Activated CD8-positive, alpha-beta memory T cell treated with anti-CD3 and anti-CD28 coated beads for 4 hours (primary cell): ENCODE results near the gene TAF1C.
A peak's percentile ranks its signal among the peaks of the same experiment; 100 is the strongest.

Experiments used
- DNase-seq, 2 donors: peaks; one replicate each; pipeline ENCODE4 v3.0.0-alpha.2; 2020; ENCODE audit warnings: low read depth in 2 of 2

Gene TAF1C

DNA sequence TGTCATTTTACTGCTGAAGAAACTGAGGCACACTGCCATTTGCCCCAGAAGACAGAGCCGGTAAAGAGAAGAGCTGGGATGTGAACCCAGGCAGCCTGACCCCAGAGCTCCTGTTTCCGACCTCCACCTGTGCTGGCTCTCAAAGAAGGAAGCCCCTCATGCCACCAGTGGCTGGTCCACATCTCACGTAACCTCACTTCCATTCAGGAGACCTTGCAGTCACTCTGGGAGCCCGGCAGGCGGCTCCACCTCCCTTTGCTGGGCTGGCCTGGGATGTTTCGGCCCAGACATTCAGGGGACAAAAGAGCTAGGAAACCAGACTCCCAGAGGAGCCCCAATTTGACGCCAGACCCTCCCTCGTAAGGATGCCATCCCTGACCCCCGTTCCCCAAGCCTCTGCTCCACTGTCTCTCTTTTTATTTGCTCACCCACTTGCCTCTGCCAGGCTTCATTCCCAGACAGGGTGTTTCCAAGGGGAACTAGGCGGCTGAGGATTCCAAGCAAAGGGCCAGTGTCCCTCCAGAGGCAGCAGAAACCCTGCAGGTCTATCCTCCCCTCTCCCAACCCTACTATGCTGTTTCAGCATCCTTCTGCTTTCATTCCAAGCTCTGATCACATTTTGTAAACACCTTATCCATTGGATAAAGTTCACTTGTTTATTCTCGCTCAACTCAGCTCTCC, 2.8 kb downstream of the TAF1C start:
- DNase-seq, result no peak

DNA sequence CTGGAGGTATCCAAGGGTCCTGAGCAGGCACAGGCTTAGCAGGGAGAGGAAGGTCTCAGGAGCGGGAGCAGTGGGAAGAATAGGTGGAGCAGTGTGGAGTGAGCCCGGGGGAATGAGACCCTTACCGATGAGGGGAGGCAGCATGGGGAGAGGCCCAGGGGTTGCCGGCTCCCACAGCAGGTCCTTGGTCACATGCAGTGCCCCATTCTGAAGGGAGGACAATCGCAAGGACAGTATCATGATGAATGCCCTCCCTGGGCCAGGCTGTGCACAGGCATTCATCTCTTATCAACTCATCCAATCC, 3.3 kb downstream of the TAF1C start:
- no peak for DNase-seq

- DNase-seq, result no peak
Observed at GRCh38 chr16:84182680-84183571, 3.9 kb downstream of the TAF1C start.

- DNase-seq, result no peak
Observed at GRCh38 chr16:84182104-84182503, 4.8 kb downstream of the TAF1C start.

- DNase-seq, result no peak
Observed at GRCh38 chr16:84181144-84181915, 5.5 kb downstream of the TAF1C start.

DNA sequence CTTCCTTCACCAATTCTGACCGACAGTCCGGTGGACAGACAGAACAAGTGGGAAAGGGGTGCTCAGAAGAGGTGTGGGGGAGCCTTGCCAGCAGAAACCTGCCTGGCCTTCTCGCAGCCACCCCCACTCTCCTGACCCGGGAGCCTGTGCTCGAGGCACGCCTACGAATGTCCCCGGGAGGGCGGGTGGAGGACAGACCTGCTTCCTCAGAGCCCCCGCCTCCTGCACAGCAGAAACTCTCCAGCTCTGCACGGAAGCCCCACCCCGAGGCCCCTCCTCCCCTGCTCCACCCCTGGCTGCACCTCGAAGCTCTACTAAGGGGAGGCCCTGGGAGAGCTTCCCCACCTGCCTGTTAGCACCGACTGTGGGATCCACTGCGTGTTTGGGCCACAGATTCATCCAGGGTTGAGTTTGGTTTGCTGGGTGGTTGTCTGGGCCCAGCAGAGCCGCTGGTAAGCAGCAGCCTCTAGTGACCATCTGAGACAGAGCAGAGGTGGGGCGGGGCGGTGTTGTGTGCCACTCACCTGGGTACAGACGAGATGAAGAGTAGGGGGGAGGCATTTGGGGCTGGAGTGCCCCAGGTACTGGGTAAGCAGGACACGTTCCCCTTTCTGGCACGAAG, 6.2 kb downstream of the TAF1C start:
- no peak for DNase-seq

GRCh38 chr16:84179612-84180320, 7.1 kb downstream of the TAF1C start:
- DNase-seq, result no peak

DNA sequence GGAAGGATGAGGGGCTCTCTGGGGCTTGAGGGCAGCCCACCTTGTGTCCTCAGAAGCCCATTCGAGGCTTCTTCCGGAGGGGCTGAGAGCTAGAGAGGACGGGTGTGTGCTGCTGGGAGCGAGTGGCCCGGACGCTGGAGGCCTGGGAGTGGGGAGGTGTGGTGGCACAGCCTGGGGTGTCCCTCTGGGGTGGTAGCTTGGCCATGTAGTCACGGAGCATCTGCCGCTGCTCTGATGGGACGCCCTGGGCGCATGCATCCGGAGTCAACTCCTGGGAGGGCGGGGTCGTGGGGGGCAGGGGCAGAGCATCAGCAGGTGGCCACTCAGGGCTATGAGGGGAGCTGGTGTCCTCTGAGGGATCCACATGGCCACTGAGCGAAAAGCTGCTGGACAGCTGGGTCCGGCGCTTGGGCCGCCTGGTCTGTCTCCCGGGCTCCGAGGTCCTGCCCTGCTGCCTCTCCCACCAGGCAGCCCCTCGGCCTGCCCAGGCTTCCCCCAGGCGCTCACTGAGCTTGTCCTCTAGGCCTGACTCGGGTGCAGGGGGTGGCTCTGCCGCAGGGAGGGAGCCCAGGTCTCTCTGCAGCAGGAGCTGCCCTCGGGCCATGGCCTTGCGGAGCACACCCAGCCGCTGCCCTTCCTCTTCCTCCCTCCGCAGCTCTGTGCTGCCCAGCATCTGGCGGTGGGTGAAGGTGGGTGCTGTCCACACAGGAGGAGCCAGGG, 7.8 kb downstream of the TAF1C start:
- DNase-seq, result no peak

DNA sequence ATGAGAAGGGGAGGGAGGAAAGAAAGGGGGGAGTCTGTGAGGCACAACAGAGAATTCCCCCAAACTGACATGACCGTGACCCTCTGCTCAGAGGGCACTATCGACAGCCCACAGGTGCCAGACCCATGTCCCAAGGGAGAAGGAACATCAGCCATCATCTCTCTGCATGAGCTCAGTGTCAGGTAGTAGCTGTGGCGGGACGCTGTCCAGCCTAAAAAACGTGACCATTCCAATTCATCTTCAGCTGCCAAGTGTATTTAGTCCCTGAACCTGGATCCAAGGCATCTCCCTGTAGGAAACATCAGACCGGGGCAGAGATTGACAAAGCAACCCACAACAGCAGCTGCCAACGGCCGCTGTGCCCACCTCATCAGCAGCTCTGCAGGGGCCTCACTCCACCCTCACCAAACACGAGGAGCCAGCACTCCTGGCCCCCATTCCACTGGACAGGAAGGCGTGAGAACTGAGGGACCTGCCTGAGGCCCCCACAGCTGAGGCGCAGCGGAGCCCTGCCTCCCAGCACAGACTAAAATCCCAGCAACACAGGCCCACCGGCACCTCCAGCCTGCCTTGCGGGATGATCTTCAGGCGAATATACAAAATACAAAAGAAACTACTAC, 8.6 kb downstream of the TAF1C start:
- no peak for DNase-seq

- DNase-seq, result no peak
Observed at GRCh38 chr16:84177741-84178073, 9.2 kb downstream of the TAF1C start.

DNA sequence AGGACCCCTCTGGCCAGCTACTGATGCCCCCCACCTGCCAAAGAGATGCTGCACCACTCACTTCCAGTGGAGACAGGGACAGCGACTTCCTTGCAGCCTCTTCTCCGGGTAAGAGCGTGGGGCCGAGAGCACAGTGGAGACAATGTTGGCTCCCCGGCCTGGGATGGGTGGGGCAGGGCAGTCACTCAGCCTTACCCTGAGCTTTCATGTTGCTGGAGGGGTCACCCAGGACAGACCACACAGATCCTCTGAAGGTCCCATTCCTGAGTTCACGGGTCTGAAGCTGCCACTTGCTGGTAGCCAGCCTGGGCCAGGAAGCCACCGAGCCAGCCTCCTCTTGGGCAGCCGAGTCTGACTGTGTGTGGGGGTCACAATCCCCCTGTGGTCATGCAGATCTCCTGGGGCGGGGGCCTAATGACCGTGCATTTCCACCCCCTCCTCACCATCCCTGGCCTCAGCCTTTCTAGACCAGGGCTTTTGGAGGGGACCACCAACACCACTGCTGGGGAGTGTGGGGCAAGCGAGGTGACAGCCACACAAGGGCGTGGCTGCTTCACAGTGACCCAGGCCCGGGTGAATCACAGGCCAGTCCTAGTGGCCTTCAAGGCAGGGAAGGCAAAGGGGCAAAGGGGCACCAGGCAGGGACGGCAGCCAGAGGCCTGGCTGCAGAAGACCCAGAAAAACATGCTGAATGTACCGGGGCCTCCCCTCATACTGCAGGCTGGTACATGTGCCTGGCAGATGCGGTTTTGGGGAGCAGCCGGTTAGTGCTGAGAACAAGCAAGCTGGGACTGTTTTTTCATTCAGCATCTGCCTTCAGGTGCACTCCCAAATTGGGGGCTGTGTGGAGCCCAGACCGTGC, 10.4 kb downstream of the TAF1C start:
- DNase-seq, result no peak

- DNase-seq, result peak in 1 of 2 donors; percentile 28
Observed at GRCh38 chr16:84175350-84176081, 11.3 kb downstream of the TAF1C start.

- DNase-seq, result no peak
Observed at GRCh38 chr16:84174396-84174795, 12.5 kb downstream of the TAF1C start.

GRCh38 chr16:84169765-84170310, 17.0 kb downstream of the TAF1C start:
- no peak for DNase-seq

DNA sequence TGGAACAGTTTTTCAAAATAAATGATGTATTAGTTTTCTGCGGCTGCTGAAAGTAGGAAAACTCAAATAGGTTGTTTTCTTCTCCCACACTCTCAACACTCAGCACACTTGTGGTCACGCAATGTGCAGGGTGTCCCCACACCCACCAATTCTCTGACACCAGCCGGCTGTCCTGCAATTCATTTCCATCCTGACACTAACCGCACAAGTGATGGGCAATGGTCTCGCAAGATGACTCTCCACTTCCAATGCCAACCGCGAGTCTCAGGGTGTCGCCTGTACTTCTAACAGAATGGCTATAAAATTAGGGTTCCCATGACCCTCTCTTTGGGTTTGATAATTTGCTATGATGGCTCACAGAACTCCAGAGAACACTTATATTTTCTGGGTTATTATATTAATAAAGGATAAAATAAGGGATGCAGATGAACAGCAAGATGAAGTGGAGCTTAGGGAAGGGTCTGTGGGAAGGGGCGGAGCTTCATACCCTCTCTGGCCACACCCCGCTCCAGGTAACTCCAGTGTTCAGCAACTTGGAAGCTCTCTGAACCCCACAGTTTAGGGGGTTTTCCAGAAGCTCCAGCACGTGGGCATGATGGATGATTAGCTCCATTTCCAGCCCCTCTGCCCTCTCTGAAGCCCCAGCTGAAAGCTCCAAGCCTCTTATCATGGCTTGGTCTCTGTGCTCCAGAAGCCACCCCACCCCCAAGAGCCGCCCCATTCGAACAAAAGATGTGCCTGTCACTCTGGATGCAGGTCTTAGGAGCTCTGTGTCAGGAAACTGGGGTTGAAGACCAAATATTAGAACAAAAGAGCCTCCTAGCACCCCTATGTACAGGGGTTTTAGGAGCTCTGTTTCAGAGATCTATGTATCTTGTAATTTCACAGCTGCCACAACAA, 19.8 kb downstream of the TAF1C start:
- no peak for DNase-seq

- no peak for DNase-seq
Observed at GRCh38 chr16:84165746-84166145, 21.1 kb downstream of the TAF1C start.

- no peak for DNase-seq
Observed at GRCh38 chr16:84161801-84162200, 25.1 kb downstream of the TAF1C start.

- no peak for DNase-seq
Observed at GRCh38 chr16:84161037-84161436, 25.8 kb downstream of the TAF1C start.
